ENCODE results near the gene ATG5. TPM values are rescaled to one million over a fixed set of nuclear protein-coding genes. Genes with fewer than 3 reads are reported as not detected.

ATG5 gene
- total RNA-seq, 2 experiments from 2014 or later = 35.4 to 35.6 TPM

- H3K9me3 Mint-ChIP-seq = no peaks in the 10 kb centered on the region
- H3K4me1 Mint-ChIP-seq = peaks cover 4% of the 10 kb centered on the region
- DNase-seq = peak; percentile 54
- CTCF ChIA-PET = interaction anchor here (0.6 to 1.7 kb wide), 34 partner anchors 8 to 1464 kb away, joined by 3 to 16 read pairs (median 4); partner anchors contain the start of genes ATG5 and CRYBG1
- H3K27me3 Mint-ChIP-seq = peaks cover 23% of the 10 kb centered on the region
- H3K36me3 Mint-ChIP-seq (ENCODE audit: low read depth) = no peaks in the 10 kb centered on the region
- POLR2A ChIA-PET = interaction anchor here (0.8 to 1.0 kb wide), 2 partner anchors 14 to 103 kb away, joined by 3 read pairs; no protein-coding TSS in a partner anchor
- no peak overlapping the region for H3K27ac Mint-ChIP-seq
- H3K4me3 Mint-ChIP-seq = no peak overlapping the region
Observed at GRCh38 chr6:106339334-106340029, 13.9 kb upstream of the ATG5 start.

DNA sequence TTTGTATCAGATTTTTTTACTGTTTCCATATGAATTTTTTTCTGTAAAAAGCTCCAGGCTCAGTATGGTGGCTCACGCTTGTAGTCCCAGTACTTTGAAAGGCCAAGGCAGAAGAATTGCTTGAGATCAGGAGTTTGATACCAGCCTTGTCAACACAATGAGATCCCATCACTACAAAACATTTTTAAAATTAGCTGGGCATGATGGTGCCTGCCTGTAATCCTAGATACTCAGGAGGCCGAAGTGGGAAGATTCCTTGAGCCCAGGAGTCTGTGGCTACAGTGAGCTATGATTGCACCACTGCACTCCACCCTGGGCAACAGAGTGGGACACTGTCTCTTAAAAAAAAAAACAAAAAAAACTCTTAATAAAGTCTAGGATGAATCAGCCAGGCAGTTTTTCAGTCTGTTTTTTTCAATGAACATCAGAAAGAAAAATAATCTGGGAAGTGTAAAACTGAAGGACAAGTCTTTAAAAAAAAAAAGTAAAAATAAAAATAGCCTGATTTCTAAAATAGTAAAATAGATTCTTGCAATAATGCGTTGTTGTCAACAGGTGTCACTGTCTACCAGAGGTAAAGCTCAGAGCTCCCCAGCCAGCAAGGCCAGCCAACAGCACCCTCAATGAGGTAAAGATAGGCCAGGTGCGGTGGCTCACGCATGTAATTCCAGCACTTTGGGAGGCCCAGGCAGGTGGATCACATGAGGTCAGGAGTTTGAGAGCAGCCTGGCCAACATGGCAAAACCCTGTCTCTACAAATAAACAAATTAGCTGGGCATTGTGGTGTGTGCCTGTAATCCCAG lies 9.3 kb upstream of the ATG5 start:
- no peaks in the 10 kb centered on the region for H3K9me3 Mint-ChIP-seq

DNA sequence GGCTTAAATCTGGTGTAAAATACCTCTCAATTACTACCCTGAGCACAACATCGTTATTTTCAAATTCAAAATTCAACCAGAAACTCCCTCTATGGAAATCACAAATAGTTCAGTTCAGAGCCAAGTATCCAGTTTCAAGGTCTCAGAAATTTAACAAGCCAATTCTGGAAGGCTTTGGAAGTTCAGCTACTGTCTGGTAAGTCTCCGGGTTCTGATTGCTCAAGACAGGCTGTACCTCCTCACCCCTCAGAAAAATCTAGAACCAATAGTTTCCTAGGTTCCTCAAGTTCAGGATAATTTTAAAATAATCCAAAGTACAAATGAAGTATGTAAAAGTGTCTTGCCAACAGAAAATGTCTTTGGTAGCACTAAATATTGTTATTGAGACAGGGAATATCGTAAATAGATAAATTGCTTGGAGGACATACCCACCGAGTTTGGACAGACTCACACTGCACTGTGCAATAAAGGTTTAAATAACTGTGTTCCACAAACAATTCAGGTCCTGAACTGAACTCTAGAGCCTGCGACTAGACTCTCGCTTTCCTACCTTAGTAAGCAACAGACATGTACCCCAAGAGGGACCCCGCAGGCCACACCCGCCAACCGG lies 729 bp downstream of the ATG5 start:
- Mint-ChIP-seq H3K27ac (peak overlapping the region; percentile 97), H3K27me3 (peaks cover 15% of the 10 kb centered on the region), H3K36me3 (ENCODE audit: low read depth) (peaks cover 21% of the 10 kb centered on the region), H3K4me3 (peak overlapping the region; percentile 98), H3K9me3 (no peaks in the 10 kb centered on the region), H3K4me1 (peaks cover 38% of the 10 kb centered on the region)
- DNase-seq = no peak
- ChIA-PET CTCF (interaction anchor here (0.6 to 2.7 kb wide), 3 partner anchors 10 to 208 kb away, joined by 3 to 22 read pairs (median 3); no protein-coding TSS in a partner anchor), POLR2A (interaction anchor here (0.6 to 1.8 kb wide), 17 partner anchors 9 to 922 kb away, joined by 3 to 14 read pairs (median 5); partner anchors contain the start of genes PRDM1 and PREP)

More for the DNA sequence above, 9.3 kb upstream of the ATG5 start:
- peaks cover 7% of the 10 kb centered on the region for H3K4me1 Mint-ChIP-seq
- CTCF ChIA-PET = interaction anchor here (0.6 to 3.9 kb wide), 34 partner anchors 8 to 1563 kb away, joined by 3 to 28 read pairs (median 4); partner anchors contain the start of genes ATG5, CRYBG1 and PREP
- DNase-seq = peak; percentile 53
- H3K36me3 Mint-ChIP-seq (ENCODE audit: low read depth) = no peaks in the 10 kb centered on the region
- POLR2A ChIA-PET = interaction anchor here (1.9 kb wide), 1 partner anchor 9 kb away, joined by 6 read pairs; the partner anchor contains the start of gene ATG5
- peaks cover 21% of the 10 kb centered on the region for H3K27me3 Mint-ChIP-seq
- no peak overlapping the region for H3K27ac Mint-ChIP-seq
- H3K4me3 Mint-ChIP-seq = no peak overlapping the region

- Mint-ChIP-seq H3K27me3 (no peaks in the 10 kb centered on the region), H3K4me1 (peaks cover 46% of the 10 kb centered on the region), H3K9me3 (no peaks in the 10 kb centered on the region), H3K4me3 (no peak overlapping the region), H3K27ac (no peak overlapping the region), H3K36me3 (ENCODE audit: low read depth) (peaks cover 30% of the 10 kb centered on the region)
- POLR2A ChIA-PET = no interaction called here
- DNase-seq = no peak
- CTCF ChIA-PET = no interaction called here
Observed at GRCh38 chr6:106321940-106322339, 3.6 kb downstream of the ATG5 start.

GRCh38 chr6:106318851-106319250 lies 6.7 kb downstream of the ATG5 start:
- ChIA-PET POLR2A (interaction anchor here (1.0 kb wide), 1 partner anchor 12 kb away, joined by 3 read pairs; no protein-coding TSS in a partner anchor), CTCF (no interaction called here)

GRCh38 chr6:106318061-106318460 lies 7.5 kb downstream of the ATG5 start:
- peaks cover 42% of the 10 kb centered on the region for H3K36me3 Mint-ChIP-seq (ENCODE audit: low read depth)
- no peak for DNase-seq
- no peak overlapping the region for H3K27ac Mint-ChIP-seq
- H3K4me1 Mint-ChIP-seq = peaks cover 49% of the 10 kb centered on the region
- ChIA-PET CTCF (no interaction called here), POLR2A (no interaction called here)
- H3K9me3 Mint-ChIP-seq = no peaks in the 10 kb centered on the region
- H3K4me3 Mint-ChIP-seq = no peak overlapping the region
- no peaks in the 10 kb centered on the region for H3K27me3 Mint-ChIP-seq

More at GRCh38 chr6:106318851-106319250, 6.7 kb downstream of the ATG5 start:
- Mint-ChIP-seq H3K36me3 (ENCODE audit: low read depth) (peaks cover 41% of the 10 kb centered on the region), H3K9me3 (no peaks in the 10 kb centered on the region), H3K4me1 (peaks cover 49% of the 10 kb centered on the region), H3K27me3 (no peaks in the 10 kb centered on the region), H3K4me3 (no peak overlapping the region), H3K27ac (no peak overlapping the region)
- no peak for DNase-seq

GRCh38 chr6:106316375-106316766 lies 9.2 kb downstream of the ATG5 start:
- ChIA-PET CTCF (no interaction called here), POLR2A (interaction anchor here (2.8 kb wide), 1 partner anchor 9 kb away, joined by 14 read pairs; the partner anchor contains the start of gene ATG5)
- Mint-ChIP-seq H3K27me3 (no peaks in the 10 kb centered on the region), H3K36me3 (ENCODE audit: low read depth) (peaks cover 47% of the 10 kb centered on the region), H3K27ac (peak overlapping the region; percentile 7), H3K9me3 (no peaks in the 10 kb centered on the region), H3K4me3 (no peak overlapping the region), H3K4me1 (peaks cover 53% of the 10 kb centered on the region)
- DNase-seq = no peak

DNA sequence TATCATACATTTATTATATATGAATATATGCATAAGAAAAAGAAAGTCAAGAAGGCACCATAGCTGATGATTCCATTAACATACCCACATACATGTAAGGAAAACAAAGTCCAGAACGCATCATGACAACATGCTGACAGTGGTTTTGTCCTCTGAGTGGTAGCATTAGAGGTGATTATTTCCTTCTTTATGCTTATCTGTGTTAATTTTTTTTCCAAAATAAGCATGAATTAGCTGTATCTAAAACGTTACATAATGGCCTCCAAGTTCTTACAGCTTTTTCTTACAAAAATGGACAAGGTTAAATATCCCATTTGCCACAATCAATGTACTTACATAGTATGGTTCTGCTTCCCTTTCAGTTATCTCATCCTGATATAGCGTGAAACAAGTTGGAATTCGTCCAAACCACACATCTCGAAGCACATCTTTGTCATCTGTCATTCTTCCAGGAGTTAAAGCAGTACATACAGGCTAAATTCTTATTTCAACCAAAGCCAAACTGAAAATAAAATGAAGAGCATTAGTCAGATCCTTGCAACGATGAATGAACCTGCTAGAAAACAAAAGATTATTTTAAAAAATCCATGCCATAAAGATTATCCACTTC lies 9.7 kb downstream of the ATG5 start:
- H3K36me3 Mint-ChIP-seq (ENCODE audit: low read depth) = peaks cover 52% of the 10 kb centered on the region
- H3K4me3 Mint-ChIP-seq = peak overlapping the region; percentile 18
- no peaks in the 10 kb centered on the region for H3K27me3 Mint-ChIP-seq
- H3K9me3 Mint-ChIP-seq = no peaks in the 10 kb centered on the region
- ChIA-PET CTCF (no interaction called here), POLR2A (interaction anchor here (2.8 kb wide), 1 partner anchor 10 kb away, joined by 14 read pairs; the partner anchor contains the start of gene ATG5)
- H3K4me1 Mint-ChIP-seq = peaks cover 57% of the 10 kb centered on the region
- peak overlapping the region; percentile 24 for H3K27ac Mint-ChIP-seq
- no peak for DNase-seq

- DNase-seq = no peak
- Mint-ChIP-seq H3K27ac (no peak overlapping the region), H3K27me3 (no peaks in the 10 kb centered on the region), H3K9me3 (no peaks in the 10 kb centered on the region), H3K4me3 (no peak overlapping the region), H3K36me3 (ENCODE audit: low read depth) (peaks cover 55% of the 10 kb centered on the region), H3K4me1 (peaks cover 33% of the 10 kb centered on the region)
- CTCF ChIA-PET = interaction anchor here (1.2 to 1.3 kb wide), 2 partner anchors 25 to 86 kb away, joined by 3 read pairs; no protein-coding TSS in a partner anchor
- POLR2A ChIA-PET = no interaction called here
Observed at GRCh38 chr6:106309766-106310373, 15.7 kb downstream of the ATG5 start.

DNA sequence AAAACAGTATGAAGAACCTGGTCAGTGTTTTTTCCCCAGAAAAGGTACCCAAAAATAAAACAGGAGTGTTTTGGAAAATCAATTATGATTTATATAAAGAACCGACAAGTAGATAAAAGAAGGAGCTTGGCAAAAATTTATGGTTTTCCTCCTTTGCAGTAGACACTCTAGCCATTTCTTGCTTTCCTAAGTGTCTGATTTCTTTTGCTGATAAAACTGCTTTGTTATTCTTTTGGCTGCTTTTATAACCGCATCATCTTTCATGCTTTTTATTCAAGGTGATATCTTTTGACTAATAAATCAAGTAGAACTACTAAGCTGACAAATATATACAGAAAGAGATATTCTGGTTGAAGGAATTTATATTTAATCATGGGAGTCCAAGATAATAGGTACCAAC lies 16.6 kb downstream of the ATG5 start:
- peaks cover 30% of the 10 kb centered on the region for H3K4me1 Mint-ChIP-seq
- POLR2A ChIA-PET = no interaction called here
- H3K36me3 Mint-ChIP-seq (ENCODE audit: low read depth) = peaks cover 52% of the 10 kb centered on the region
- no peaks in the 10 kb centered on the region for H3K27me3 Mint-ChIP-seq
- CTCF ChIA-PET = interaction anchor here (1.2 kb wide), 1 partner anchor 26 kb away, joined by 3 read pairs; no protein-coding TSS in a partner anchor
- no peaks in the 10 kb centered on the region for H3K9me3 Mint-ChIP-seq
- H3K27ac Mint-ChIP-seq = no peak overlapping the region
- no peak overlapping the region for H3K4me3 Mint-ChIP-seq
- no peak for DNase-seq

DNA sequence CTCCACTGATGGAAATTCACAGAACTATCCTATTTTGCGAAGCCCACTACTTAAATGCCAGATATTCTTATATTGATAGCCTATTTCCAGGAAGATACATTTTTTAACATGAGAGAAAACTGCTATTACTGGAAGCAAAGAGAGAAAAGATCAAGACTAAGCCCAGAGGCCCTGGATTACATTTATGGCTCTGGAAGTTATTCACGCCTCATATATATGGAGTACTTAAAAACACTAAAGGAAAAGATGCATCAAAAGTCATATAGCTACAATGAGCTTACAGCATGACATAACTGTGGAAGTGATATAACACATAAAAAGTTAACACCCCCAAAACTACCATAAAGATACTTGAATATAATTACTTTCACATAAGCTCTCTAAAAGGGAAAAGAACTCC lies 19.8 kb downstream of the ATG5 start:
- ChIA-PET POLR2A (interaction anchor here (1.4 kb wide), 1 partner anchor 13 kb away, joined by 3 read pairs; no protein-coding TSS in a partner anchor), CTCF (interaction anchor here (0.6 to 1.1 kb wide), 4 partner anchors 26 to 86 kb away, joined by 3 to 5 read pairs (median 3); no protein-coding TSS in a partner anchor)
- no peak for DNase-seq
- H3K4me3 Mint-ChIP-seq = no peak overlapping the region
- peaks cover 24% of the 10 kb centered on the region for H3K36me3 Mint-ChIP-seq (ENCODE audit: low read depth)
- H3K4me1 Mint-ChIP-seq = peaks cover 14% of the 10 kb centered on the region
- no peak overlapping the region for H3K27ac Mint-ChIP-seq
- no peaks in the 10 kb centered on the region for H3K9me3 Mint-ChIP-seq
- no peaks in the 10 kb centered on the region for H3K27me3 Mint-ChIP-seq

GRCh38 chr6:106300944-106301343 lies 24.6 kb downstream of the ATG5 start:
- CTCF ChIA-PET = interaction anchor here (0.6 to 1.9 kb wide), 9 partner anchors 12 to 869 kb away, joined by 3 to 11 read pairs (median 6); no protein-coding TSS in a partner anchor
- H3K27ac Mint-ChIP-seq = no peak overlapping the region

More at GRCh38 chr6:106300944-106301343, 24.6 kb downstream of the ATG5 start:
- no peak for DNase-seq
- H3K36me3 Mint-ChIP-seq (ENCODE audit: low read depth) = peaks cover 8% of the 10 kb centered on the region
- no peak overlapping the region for H3K4me3 Mint-ChIP-seq
- H3K9me3 Mint-ChIP-seq = no peaks in the 10 kb centered on the region
- peaks cover 18% of the 10 kb centered on the region for H3K4me1 Mint-ChIP-seq
- POLR2A ChIA-PET = no interaction called here
- no peaks in the 10 kb centered on the region for H3K27me3 Mint-ChIP-seq
